Ovary (tissue), 9 donors: Measurements from ENCODE around the gene LMNB1. TPM values are rescaled to one million over a fixed set of nuclear protein-coding genes. Genes with fewer than 3 reads are reported as not detected.
A peak's percentile ranks its signal among the peaks of the same experiment; 100 is the strongest.
"Not testable (repeated sequence)": the region's sequence is repeated elsewhere in the genome, so short reads cannot be mapped to it uniquely, and the experiment has no call there.

Experiments used
- DNase-seq, 5 donors: peaks; one replicate each; pipeline ENCODE4 v3.0.0-alpha.2; 2019 to 2020
- H3K27ac ChIP-seq, 2 donors: fragments of 200-600 bp; one replicate each; pipeline versions ENCODE4 v1.5.1 to v1.8.0; 2019 to 2022
- H3K27me3 ChIP-seq: fragments of 200-600 bp; one replicate; pipeline ENCODE4 v1.8.0; 2022
- H3K36me3 ChIP-seq: fragments of 200-600 bp; sonication (generic); one replicate; pipeline ENCODE4 v1.5.1; 2019
- H3K4me1 ChIP-seq: one replicate; pipeline ENCODE4 v1.8.1; 2013; ENCODE audit warnings: mild to moderate bottlenecking, moderate library complexity; ENCODE audit not compliant: insufficient read depth
- H3K4me3 ChIP-seq: fragments of 200-600 bp; sonication (generic); one replicate; pipeline ENCODE4 v1.5.1; 2017
- H3K9me3 ChIP-seq, 2 donors: fragments of 200-600 bp in 1 of 2; sonication (generic) in 1 of 2; one replicate each; pipeline versions ENCODE4 v1.5.1 to v1.8.1; 2013 to 2019; ENCODE audit warnings: mild to moderate bottlenecking in 1 of 2, moderate library complexity in 1 of 2
- EP300 ChIP-seq: sonication (generic); formaldehyde crosslinking; IDR thresholded peaks from one replicate; pipeline ENCODE4 v1.6.1; 2017; ENCODE audit warnings: antibody characterized with exemption
- POLR2A ChIP-seq: fragments of 450-650 bp; IDR thresholded peaks from one replicate; pipeline ENCODE4 v1.6.1; 2017; ENCODE audit warnings: antibody characterized with exemption, mild to moderate bottlenecking, moderate library complexity
- WGBS, 3 donors: extraction: QIAGEN DNeasy Blood & Tissue Kit in 1 of 3; methylation state at CpG; one replicate each; pipeline versions ENCODE4 v1.1.5 to v1.1.7; 2013 to 2017; 5-methylcytosine and 5-hydroxymethylcytosine counted together
- intact Hi-C, 4 donors: fragments of 100-400 bp; cut with DNase I; formaldehyde crosslinking; loops; one replicate each; pipeline versions ENCODE4 v1.11.0 to v1.15.1; 2022 to 2023
- polyA plus RNA-seq, 2 donors: library from polyadenylated mRNA; stranded (reverse); fragments of 200-250 nt in 1 of 2; fragments of 350-450 nt in 1 of 2; fragmentation: Illumina TruSeq in 1 of 2; extraction: RNeasy Lipid Tissue Mini Kit (QIAGEN cat#74804) in 1 of 2; gene quantifications; one replicate each; pipeline ENCODE4 v1.2.3, GENCODE V29; 2013 to 2014
- total RNA-seq, 7 donors: library from RNA; depleted of rRNA in 2 of 7; stranded (reverse); fragments of >200 nt in 2 of 7; fragmentation: NEBNext Ultra II Directional in 3 of 7; extraction: Animal tissue kit (Norgen Biotek cat#: 25700) in 3 of 7; gene quantifications; one replicate each; pipeline versions ENCODE4 v1.1.0 to v1.2.4, GENCODE V29; 2016 to 2023
- TF ChIP-seq, protein P1 (sequence below), 3 donors: fragments of 450-650 bp in 2 of 3; fragments of 200-600 bp in 1 of 3; IDR thresholded peaks; one replicate each; pipeline versions ENCODE4 v1.5.1 to v1.8.0; 2016 to 2022; ENCODE audit warnings: antibody characterized with exemption in 3 of 3, mild to moderate bottlenecking in 1 of 3
- donor health status: DM: no; HTN: no; CAD: no; lungs with moderate emphysema.
- donor health status: DM: no; HTN: no; CAD: no.
- donor health status: Bipolar disorder and iron deficiency.
- donor health status: DM: yes; HTN: yes; CAD: no.
- donor health status: DM: no; HTN: no; CAD: no.
- donor health status: DM: yes; HTN: yes; CAD: no.

Gene LMNB1
- total and polyA plus RNA-seq, 9 donors, result 3.0 to 10.0 (median 8.3) TPM

- 82 to 89% (median 82%) methylated on average over 2 of the region's 2 CpGs for WGBS, 3 donors
- intact Hi-C loops, result loop anchor here in 2 of 4 donors (5.0 to 10.0 kb wide), 2 partner anchors 656 to 658 kb away; no protein-coding TSS in a partner anchor
Measured at GRCh38 chr5:126836778-126837177, 59.8 kb downstream of the LMNB1 start.

GRCh38 chr5:126837242-126837641, 60.3 kb downstream of the LMNB1 start:
- 90 to 97% (median 94%) methylated on average over 4 of the region's 4 CpGs for WGBS, 3 donors
- intact Hi-C loops, result loop anchor here in 2 of 4 donors (5.0 to 10.0 kb wide), 2 partner anchors 655 to 658 kb away; no protein-coding TSS in a partner anchor
- Histone ChIP-seq H3K27ac (no peak overlapping the region), H3K4me3 (no peak overlapping the region), H3K4me1 (no peaks in the 10 kb centered on the region), H3K9me3 (no peaks in the 10 kb centered on the region), H3K36me3 (no peaks in the 10 kb centered on the region), H3K27me3 (no peaks in the 10 kb centered on the region)
- no peak for DNase-seq
- TF ChIP-seq, protein P1, sequence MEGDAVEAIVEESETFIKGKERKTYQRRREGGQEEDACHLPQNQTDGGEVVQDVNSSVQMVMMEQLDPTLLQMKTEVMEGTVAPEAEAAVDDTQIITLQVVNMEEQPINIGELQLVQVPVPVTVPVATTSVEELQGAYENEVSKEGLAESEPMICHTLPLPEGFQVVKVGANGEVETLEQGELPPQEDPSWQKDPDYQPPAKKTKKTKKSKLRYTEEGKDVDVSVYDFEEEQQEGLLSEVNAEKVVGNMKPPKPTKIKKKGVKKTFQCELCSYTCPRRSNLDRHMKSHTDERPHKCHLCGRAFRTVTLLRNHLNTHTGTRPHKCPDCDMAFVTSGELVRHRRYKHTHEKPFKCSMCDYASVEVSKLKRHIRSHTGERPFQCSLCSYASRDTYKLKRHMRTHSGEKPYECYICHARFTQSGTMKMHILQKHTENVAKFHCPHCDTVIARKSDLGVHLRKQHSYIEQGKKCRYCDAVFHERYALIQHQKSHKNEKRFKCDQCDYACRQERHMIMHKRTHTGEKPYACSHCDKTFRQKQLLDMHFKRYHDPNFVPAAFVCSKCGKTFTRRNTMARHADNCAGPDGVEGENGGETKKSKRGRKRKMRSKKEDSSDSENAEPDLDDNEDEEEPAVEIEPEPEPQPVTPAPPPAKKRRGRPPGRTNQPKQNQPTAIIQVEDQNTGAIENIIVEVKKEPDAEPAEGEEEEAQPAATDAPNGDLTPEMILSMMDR (IDR thresholded peaks at IDR 0.05), result no peak
- TF ChIP-seq EP300 (no peak), POLR2A (no peak)

More at GRCh38 chr5:126836778-126837177, 59.8 kb downstream of the LMNB1 start:
- H3K27ac ChIP-seq, result no peak overlapping the region
- no peaks in the 10 kb centered on the region for H3K9me3 ChIP-seq
- no peaks in the 10 kb centered on the region for H3K4me1 ChIP-seq
- no peak overlapping the region for H3K4me3 ChIP-seq
- no peak for DNase-seq
- no peaks in the 10 kb centered on the region for H3K27me3 ChIP-seq
- H3K36me3 ChIP-seq, result no peaks in the 10 kb centered on the region
- TF ChIP-seq EP300, result no peak
- TF ChIP-seq, protein P1 (IDR thresholded peaks at IDR 0.05), result no peak
- TF ChIP-seq POLR2A, result no peak

GRCh38 chr5:126837906-126838539, 61.1 kb downstream of the LMNB1 start:
- TF ChIP-seq, protein P1 (IDR thresholded peaks at IDR 0.05), result peak in 2 of 3 donors; percentile 18 to 20
- TF ChIP-seq POLR2A, result no peak
- no peaks in the 10 kb centered on the region for H3K36me3 ChIP-seq
- 65 to 74% (median 73%) methylated on average over 7 of the region's 7 CpGs for WGBS, 3 donors
- no peak for DNase-seq
- no peak overlapping the region for H3K4me3 ChIP-seq
- H3K27ac ChIP-seq, result no peak overlapping the region
- no peaks in the 10 kb centered on the region for H3K9me3 ChIP-seq
- no peaks in the 10 kb centered on the region for H3K4me1 ChIP-seq
- intact Hi-C loops, result loop anchor here in 2 of 4 donors (5.0 to 10.0 kb wide), 2 partner anchors 654 to 657 kb away; no protein-coding TSS in a partner anchor
- no peaks in the 10 kb centered on the region for H3K27me3 ChIP-seq

DNA sequence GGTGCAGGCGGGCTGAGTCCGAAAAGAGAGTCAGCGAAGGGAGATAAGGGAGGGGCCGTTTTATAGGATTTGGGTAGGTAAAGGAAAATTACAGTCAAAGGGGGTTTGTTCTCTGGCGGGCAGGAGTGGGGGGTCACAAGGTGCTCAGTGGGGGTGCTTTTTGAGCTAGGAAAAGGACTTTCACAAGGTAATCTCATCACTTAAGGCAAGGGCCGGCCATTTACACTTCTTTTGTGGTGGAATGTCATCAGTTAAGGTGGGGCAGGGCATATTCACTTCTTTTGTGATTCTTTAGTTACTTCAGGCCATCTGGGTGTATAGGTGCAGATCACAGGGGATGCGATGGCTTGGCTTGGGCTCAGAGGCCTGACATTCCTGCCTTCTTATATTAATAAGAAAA, 62.5 kb downstream of the LMNB1 start:
- H3K27ac ChIP-seq, DNase-seq, H3K36me3 ChIP-seq, H3K4me3 ChIP-seq, H3K9me3 ChIP-seq, H3K27me3 ChIP-seq, H3K4me1 ChIP-seq: not testable (repeated sequence)
- intact Hi-C loops, result loop anchor here in 2 of 4 donors (5.0 to 10.0 kb wide), 2 partner anchors 653 to 655 kb away; no protein-coding TSS in a partner anchor
- WGBS, 3 donors, result 84 to 98% (median 95%) methylated on average over 7 of the region's 7 CpGs

DNA sequence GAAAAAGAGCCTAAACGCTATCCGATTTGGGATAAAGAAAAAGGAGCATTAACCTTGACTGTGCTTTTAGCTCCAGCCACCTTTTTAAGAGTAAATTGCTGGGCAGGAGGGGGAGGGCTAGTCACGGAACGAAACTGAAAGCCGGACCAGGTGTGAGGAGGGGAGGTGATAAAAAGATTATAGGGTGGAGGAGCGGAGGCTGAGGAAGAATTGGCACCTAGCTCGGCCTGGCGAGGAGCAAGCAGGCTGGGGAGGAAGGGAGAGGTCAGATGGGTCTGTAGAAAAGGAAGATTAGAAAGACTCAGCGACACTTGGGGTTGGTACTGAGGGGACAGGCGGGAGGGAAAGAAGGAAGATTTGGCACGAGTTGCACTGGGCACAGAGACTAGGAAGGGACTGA, 66.4 kb downstream of the LMNB1 start:
- H3K9me3 ChIP-seq, H3K4me3 ChIP-seq, DNase-seq, H3K27ac ChIP-seq, intact Hi-C loops, H3K36me3 ChIP-seq, H3K27me3 ChIP-seq: not testable (repeated sequence)
- H3K4me1 ChIP-seq, result peaks cover 10% of the 10 kb centered on the region
- WGBS, 3 donors, result 64 to 73% (median 65%) methylated on average over 11 of the region's 11 CpGs

GRCh38 chr5:126845470-126846070, 68.6 kb downstream of the LMNB1 start:
- H3K27me3 ChIP-seq, intact Hi-C loops, H3K27ac ChIP-seq, H3K4me3 ChIP-seq, H3K36me3 ChIP-seq, H3K9me3 ChIP-seq: not testable (repeated sequence)
- peaks cover 14% of the 10 kb centered on the region for H3K4me1 ChIP-seq
- WGBS, 3 donors, result 53 to 62% (median 56%) methylated on average over 14 of the region's 14 CpGs
- peak in 1 of 5 donors; percentile 57 for DNase-seq
